ENCODE measurements around the gene VRK1.

Gene VRK1

GRCh38 chr14:96790706-96791105 is 6.5 kb upstream of the VRK1 start:
- no peak for DNase-seq (ENCODE audit: low read depth in 2 of 2, low spot score in 1 of 2)

- no peak for DNase-seq (ENCODE audit: low read depth in 2 of 2, low spot score in 1 of 2)
These were observed 5.2 kb upstream of the VRK1 start for GRCh38 chr14:96792003-96792402.

GRCh38 chr14:96792591-96792990 is 4.6 kb upstream of the VRK1 start:
- no peak for DNase-seq (ENCODE audit: low read depth in 2 of 2, low spot score in 1 of 2)

- DNase-seq (ENCODE audit: low read depth in 2 of 2, low spot score in 1 of 2) = no peak
These were observed 3.6 kb upstream of the VRK1 start for GRCh38 chr14:96793547-96793946.

GRCh38 chr14:96795109-96795828 is 1.9 kb upstream of the VRK1 start:
- no peak for DNase-seq (ENCODE audit: low read depth in 2 of 2, low spot score in 1 of 2)

GRCh38 chr14:96797582-96798349 is 584 bp downstream of the VRK1 start:
- peak; percentile 0 to 6 for DNase-seq (ENCODE audit: low read depth in 2 of 2, low spot score in 1 of 2)

GRCh38 chr14:96798956-96799355 is 1.8 kb downstream of the VRK1 start:
- no peak for DNase-seq (ENCODE audit: low read depth in 2 of 2, low spot score in 1 of 2)

GRCh38 chr14:96799489-96800054 is 2.4 kb downstream of the VRK1 start:
- no peak for DNase-seq (ENCODE audit: low read depth in 2 of 2, low spot score in 1 of 2)

GRCh38 chr14:96801931-96802330 is 4.7 kb downstream of the VRK1 start:
- no peak for DNase-seq (ENCODE audit: low read depth in 2 of 2, low spot score in 1 of 2)

GRCh38 chr14:96802963-96803362 is 5.8 kb downstream of the VRK1 start:
- no peak for DNase-seq (ENCODE audit: low read depth in 2 of 2, low spot score in 1 of 2)

GRCh38 chr14:96803958-96804357 is 6.8 kb downstream of the VRK1 start:
- DNase-seq (ENCODE audit: low read depth in 2 of 2, low spot score in 1 of 2) = no peak

GRCh38 chr14:96804895-96805294 is 7.7 kb downstream of the VRK1 start:
- no peak for DNase-seq (ENCODE audit: low read depth in 2 of 2, low spot score in 1 of 2)

GRCh38 chr14:96805956-96806355 is 8.8 kb downstream of the VRK1 start:
- no peak for DNase-seq (ENCODE audit: low read depth in 2 of 2, low spot score in 1 of 2)

- DNase-seq (ENCODE audit: low read depth in 2 of 2, low spot score in 1 of 2) = no peak
These were observed 9.7 kb downstream of the VRK1 start for GRCh38 chr14:96806836-96807235.

- no peak for DNase-seq (ENCODE audit: low read depth in 2 of 2, low spot score in 1 of 2)
These were observed 11.6 kb downstream of the VRK1 start for GRCh38 chr14:96808619-96809406.

- no peak for DNase-seq (ENCODE audit: low read depth in 2 of 2, low spot score in 1 of 2)
These were observed 14.1 kb downstream of the VRK1 start for GRCh38 chr14:96811265-96811664.

- no peak for DNase-seq (ENCODE audit: low read depth in 2 of 2, low spot score in 1 of 2)
These were observed 14.9 kb downstream of the VRK1 start for GRCh38 chr14:96811985-96812667.

- DNase-seq (ENCODE audit: low read depth in 2 of 2, low spot score in 1 of 2) = no peak
These were observed 19.1 kb downstream of the VRK1 start for GRCh38 chr14:96816281-96816680.

- no peak for DNase-seq (ENCODE audit: low read depth in 2 of 2, low spot score in 1 of 2)
These were observed 20.8 kb downstream of the VRK1 start for GRCh38 chr14:96817750-96818666.

- DNase-seq (ENCODE audit: low read depth in 2 of 2, low spot score in 1 of 2) = no peak
These were observed 24.3 kb downstream of the VRK1 start for GRCh38 chr14:96821501-96821900.

All from stimulated activated CD8-positive, alpha-beta memory T cell treated with anti-CD3 and anti-CD28 coated beads, Interleukin-4, amount 100 ng/mL, for 4 hours (primary cell).